NCI-H69 (cell line): ENCODE data around the gene PSMB3.
A peak's percentile ranks its signal among the peaks of the same experiment; 100 is the strongest.

ENCODE experiments used
- DNase-seq: peaks from one replicate; lab custom pipeline; 2025; lab: John Stamatoyannopoulos, UW

PSMB3 gene

DNA sequence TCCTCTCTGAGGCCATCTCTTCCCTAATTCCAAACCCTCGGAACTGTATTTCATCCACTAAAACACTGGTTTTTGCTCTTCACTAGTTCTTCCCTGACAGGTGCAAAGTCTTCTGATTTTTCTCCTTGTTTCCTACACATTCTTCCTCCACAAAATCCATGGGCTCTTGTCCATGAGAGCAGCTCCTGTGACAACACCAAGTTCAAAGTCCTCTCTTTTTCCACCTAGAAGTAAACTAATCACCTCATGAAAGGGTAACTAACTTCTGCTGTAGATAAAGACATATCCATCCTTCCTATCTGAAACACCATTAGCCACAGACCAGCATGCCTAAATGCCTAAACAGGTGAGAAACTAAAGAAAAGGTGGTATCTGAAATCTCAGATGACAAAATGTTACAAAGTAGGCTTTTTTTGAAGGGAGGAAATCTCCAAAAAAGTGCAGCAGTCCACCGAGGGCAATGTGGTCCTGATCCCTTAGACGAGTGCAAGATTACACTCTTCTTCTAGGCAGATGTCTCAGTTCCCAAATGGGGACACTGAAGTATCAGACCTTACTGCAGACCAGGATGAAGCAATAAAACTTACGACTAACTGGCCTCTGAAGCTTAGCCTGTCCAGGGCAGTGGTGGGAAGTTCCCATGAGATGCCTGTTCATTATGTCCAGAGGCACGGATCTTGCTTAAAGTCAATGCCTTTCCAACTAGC is 44.1 kb downstream of the PSMB3 start:
- DNase-seq = no peak

- DNase-seq = no peak
Observed at GRCh38 chr17:38797158-38797490, 44.6 kb downstream of the PSMB3 start.

DNA sequence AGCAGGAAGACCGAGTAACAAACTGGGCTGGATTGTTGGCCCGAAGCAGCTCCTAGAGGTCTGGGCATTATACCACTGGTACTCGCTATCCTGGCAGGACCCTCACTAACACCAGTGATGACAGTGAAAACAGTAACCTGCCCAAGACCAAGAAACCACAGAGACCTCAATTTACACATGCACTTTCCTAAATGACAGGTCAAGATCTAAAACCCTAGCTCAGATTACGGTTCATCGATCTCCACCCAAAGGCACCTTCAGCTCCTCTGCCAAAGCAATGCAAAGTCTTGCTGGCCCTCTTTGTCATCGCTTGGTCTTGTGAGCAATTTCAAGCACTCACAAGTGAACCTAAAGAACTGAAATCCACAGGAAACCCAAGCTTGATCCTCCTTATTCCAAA is 45.3 kb downstream of the PSMB3 start:
- DNase-seq = no peak

GRCh38 chr17:38798614-38799500 is 46.3 kb downstream of the PSMB3 start:
- peak; percentile 75 for DNase-seq

DNA sequence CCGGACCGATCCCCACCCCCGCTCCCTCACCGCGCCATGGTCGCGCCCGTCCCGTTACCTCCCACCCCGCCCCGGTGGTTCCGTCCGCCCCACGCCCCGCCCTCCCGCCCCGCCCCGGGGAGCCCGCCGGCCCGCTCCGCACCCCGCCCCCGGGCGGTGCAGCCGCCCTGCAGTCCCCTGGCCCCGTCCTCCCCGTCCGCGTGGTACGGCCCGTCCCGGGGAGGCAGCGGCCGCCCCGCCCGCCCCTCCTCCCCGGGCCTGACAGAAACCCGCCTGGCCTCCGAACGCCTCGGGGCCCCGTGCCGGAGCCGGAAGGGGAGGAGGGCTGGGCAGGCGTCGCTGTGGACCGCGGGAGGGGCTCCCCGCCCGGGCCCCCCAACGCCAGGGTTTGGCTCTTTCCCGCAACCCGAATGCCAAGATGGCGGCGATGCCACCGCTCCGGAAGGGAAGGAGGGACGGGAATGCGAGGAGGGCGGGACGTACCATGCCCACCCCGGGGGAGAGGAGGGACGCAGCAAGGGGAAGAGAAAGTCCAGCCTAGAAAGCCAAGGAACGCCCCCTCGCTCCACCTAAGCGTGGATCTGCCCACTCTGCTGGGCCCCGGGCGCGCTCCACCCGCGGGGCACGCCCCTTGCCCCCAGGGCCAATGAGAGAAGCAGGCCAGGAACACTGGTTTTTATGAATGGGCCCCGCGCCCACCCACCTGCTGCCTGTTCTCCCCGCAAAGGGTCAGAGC is 47.1 kb downstream of the PSMB3 start, which contains the start of gene PIP4K2B:
PIP4K2B (minus strand) TSS at position 56 of the 736 bp plus-strand sequence. CDS start 132 bp downstream, outside the sequence.
- peak; percentile 99 for DNase-seq

DNA sequence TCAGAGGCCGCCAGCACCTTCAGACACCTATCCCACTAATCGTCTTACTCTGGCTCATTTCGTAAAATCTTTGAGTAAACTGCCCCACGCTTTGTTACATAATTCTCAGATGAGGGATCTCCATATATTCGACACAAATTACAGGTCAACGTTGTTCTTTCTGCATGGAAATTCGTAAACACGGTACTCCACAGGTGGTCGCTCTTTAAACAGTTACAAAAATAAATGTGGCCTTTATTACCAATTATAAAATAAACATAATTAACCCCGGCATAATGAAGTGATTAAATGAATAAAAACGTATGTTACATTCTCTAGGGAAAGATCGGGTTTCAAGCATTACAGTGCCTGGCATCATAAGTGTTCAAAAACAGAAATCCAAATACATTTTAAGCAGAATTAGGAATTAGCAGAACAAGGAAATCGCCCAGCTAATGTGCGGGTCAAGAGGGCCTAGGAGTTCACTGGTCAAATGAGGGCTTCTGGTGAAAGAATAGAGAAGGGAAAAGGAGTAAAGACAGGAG is 47.8 kb downstream of the PSMB3 start:
- DNase-seq = no peak

DNA sequence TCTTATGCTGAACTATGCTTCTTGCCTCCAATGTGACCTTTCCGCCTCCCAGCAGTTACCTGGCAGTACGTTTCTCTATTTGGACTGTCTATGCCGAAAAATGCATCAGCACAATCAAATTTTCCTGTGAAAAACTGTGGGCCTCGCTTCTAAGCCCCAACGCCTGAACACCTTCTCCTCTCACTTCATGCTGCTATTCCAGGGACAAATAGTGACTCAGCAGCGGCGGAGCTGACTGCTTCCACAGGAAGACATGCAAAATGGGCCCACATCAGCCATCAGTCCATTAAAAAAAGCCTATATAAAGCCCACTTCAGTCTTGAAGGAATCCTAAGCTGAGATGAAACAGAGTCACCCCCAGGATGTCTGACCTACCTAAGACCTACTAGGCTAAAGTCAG is 57.3 kb downstream of the PSMB3 start:
- DNase-seq = no peak
